ENCODE measurements around the gene TBL2. TPM values are rescaled to one million over a fixed set of nuclear protein-coding genes. Genes with fewer than 3 reads are reported as not detected.

Gene TBL2
- total RNA-seq, 1 experiment from 2014 or later: 60.1 TPM

DNA sequence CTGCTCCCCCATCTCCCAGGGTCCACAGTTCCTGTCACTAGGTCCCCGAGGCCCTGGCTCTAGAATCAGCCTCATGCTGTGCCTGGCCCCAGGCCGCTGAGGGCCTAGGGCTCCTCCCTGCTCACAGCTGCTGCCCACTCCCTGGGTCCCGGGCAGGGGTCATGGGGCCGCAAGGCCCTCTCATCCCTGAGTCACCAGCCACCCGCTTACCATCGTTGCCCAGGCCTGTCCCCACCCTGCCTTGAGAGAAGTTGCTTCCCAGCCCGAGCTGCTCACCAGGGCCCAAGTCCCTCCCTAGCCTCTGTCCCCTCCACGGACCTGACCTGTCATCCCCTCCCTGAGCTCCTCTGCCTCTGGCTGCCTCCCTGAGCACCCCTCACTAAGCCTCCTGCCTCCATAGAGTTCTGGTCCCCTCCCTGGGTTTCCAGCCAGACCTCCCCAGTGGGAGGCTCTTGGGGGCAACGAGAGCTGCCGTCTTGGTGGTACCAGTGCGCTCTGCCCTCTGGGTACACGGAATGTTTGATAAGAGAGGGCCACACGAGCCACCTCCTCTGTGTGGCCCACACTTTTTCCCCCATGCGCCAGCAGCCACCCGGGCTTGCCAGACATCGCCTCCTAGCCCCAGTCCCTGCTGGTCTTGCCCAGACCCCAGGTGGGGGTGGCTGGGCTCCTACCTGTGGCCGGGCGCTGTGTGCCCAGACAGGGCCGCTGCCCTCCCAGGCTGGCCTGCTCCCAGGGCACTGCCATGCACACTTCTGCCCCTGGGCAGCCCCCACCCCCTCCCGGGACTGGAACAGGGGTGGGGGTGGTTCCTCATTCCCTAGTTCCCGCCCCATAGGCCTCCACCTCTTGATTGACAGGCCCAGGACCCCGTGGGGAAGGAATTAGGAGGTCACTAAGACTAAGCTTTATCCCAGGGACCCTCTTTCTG, 24.6 kb upstream of the TBL2 start:
- CTCF ChIA-PET: interaction anchor here (0.5 kb wide), 1 partner anchor 24 kb away, joined by 8 read pairs; no protein-coding TSS in a partner anchor

DNA sequence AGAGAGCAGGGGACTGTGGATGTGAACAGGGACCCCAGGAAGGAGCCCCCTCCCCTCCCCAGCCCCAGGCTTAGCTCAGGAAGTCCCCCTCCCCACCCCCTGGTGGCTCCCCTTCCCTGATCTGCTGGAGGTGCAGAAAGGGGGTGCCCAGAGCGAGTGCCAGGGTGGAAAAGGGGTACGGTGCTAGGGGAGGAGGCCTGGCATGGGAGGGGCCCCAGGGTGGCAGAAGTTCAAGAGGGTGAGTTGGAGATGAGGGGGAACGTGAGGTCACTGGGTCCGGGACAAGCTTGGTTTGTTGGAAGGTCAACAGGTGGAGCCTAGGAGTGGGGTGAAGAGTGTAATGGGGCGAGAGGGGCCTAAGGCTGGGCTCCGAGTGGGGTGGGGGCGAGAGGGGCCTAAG, 21.5 kb upstream of the TBL2 start:
- in situ Hi-C loops (cut with HindIII; ENCODE audit: low pct_unique_long_range_greater_than_20kb, low sequenced_read_pairs): no loop called here

More for the DNA sequence above, 24.6 kb upstream of the TBL2 start:
- POLR2A ChIA-PET: interaction anchor here (0.5 to 0.6 kb wide), 3 partner anchors 25 to 82 kb away, joined by 3 to 6 read pairs (median 4); partner anchors contain the start of gene TBL2
- Histone ChIP-seq H3K4me3 (ENCODE audit: low read depth in 2 of 2, low read length in 2 of 2) (no peak overlapping the region), H3K9me3 (ENCODE audit: control insufficient read depth, insufficient read depth, low read depth, low read length) (no peaks in the 10 kb centered on the region), H3K27me3 (ENCODE audit: control insufficient read depth, insufficient read depth, low read length) (no peaks in the 10 kb centered on the region), H3K4me1 (ENCODE audit: control insufficient read depth, insufficient read depth, low read length) (no peaks in the 10 kb centered on the region; the same call in 1 of the 2 replicates), H3K36me3 (ENCODE audit: control insufficient read depth, insufficient read depth, low read length) (no peaks in the 10 kb centered on the region), H3K27ac (ENCODE audit: low read length) (no peak overlapping the region)
- intact Hi-C loops (cut with micrococcal nuclease; ENCODE audit: unreplicated experiment): no loop called here
- ATAC-seq (peak; percentile 19; the same call in 1 of the 2 replicates), DNase-seq (ENCODE audit: low read depth, low spot score) (no peak)
- no TSS peak for BruUV-seq (replicated peaks)
- TF ChIP-seq TCF7L2 (IDR thresholded peaks at IDR 0.05; ENCODE audit: low read depth, low read length) (no peak), POLR2AphosphoS5 (IDR thresholded peaks at IDR 0.05; ENCODE audit: low read depth, low read length) (no peak), SIN3A (IDR thresholded peaks at IDR 0.05; ENCODE audit: borderline replicate concordance, insufficient read depth, low read depth, low read length) (no peak)
- TF ChIP-seq, protein P1, sequence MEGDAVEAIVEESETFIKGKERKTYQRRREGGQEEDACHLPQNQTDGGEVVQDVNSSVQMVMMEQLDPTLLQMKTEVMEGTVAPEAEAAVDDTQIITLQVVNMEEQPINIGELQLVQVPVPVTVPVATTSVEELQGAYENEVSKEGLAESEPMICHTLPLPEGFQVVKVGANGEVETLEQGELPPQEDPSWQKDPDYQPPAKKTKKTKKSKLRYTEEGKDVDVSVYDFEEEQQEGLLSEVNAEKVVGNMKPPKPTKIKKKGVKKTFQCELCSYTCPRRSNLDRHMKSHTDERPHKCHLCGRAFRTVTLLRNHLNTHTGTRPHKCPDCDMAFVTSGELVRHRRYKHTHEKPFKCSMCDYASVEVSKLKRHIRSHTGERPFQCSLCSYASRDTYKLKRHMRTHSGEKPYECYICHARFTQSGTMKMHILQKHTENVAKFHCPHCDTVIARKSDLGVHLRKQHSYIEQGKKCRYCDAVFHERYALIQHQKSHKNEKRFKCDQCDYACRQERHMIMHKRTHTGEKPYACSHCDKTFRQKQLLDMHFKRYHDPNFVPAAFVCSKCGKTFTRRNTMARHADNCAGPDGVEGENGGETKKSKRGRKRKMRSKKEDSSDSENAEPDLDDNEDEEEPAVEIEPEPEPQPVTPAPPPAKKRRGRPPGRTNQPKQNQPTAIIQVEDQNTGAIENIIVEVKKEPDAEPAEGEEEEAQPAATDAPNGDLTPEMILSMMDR (IDR thresholded peaks at IDR 0.05): no peak
- TF ChIP-seq, protein P2, sequence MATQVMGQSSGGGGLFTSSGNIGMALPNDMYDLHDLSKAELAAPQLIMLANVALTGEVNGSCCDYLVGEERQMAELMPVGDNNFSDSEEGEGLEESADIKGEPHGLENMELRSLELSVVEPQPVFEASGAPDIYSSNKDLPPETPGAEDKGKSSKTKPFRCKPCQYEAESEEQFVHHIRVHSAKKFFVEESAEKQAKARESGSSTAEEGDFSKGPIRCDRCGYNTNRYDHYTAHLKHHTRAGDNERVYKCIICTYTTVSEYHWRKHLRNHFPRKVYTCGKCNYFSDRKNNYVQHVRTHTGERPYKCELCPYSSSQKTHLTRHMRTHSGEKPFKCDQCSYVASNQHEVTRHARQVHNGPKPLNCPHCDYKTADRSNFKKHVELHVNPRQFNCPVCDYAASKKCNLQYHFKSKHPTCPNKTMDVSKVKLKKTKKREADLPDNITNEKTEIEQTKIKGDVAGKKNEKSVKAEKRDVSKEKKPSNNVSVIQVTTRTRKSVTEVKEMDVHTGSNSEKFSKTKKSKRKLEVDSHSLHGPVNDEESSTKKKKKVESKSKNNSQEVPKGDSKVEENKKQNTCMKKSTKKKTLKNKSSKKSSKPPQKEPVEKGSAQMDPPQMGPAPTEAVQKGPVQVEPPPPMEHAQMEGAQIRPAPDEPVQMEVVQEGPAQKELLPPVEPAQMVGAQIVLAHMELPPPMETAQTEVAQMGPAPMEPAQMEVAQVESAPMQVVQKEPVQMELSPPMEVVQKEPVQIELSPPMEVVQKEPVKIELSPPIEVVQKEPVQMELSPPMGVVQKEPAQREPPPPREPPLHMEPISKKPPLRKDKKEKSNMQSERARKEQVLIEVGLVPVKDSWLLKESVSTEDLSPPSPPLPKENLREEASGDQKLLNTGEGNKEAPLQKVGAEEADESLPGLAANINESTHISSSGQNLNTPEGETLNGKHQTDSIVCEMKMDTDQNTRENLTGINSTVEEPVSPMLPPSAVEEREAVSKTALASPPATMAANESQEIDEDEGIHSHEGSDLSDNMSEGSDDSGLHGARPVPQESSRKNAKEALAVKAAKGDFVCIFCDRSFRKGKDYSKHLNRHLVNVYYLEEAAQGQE (IDR thresholded peaks at IDR 0.05; ENCODE audit: insufficient read depth in 1 of 2, low read depth in 2 of 2, low read length in 1 of 2): no peak
- in situ Hi-C loops (cut with HindIII; ENCODE audit: low pct_unique_long_range_greater_than_20kb, low sequenced_read_pairs): no loop called here

More for the DNA sequence above, 21.5 kb upstream of the TBL2 start:
- ChIA-PET CTCF (interaction anchor here (0.6 kb wide), 1 partner anchor 8 kb away, joined by 3 read pairs; no protein-coding TSS in a partner anchor), POLR2A (interaction anchor here (0.6 kb wide), 2 partner anchors 37 to 115 kb away, joined by 3 to 7 read pairs; no protein-coding TSS in a partner anchor)
- DNase-seq (ENCODE audit: low read depth, low spot score) (no peak), ATAC-seq (no peak)
- no peak overlapping the region for H3K4me3 ChIP-seq (ENCODE audit: low read depth in 2 of 2, low read length in 2 of 2)
- no peak for TF ChIP-seq POLR2AphosphoS5 (IDR thresholded peaks at IDR 0.05; ENCODE audit: low read depth, low read length)
- TF ChIP-seq, protein P1 (IDR thresholded peaks at IDR 0.05): no peak
- TF ChIP-seq SIN3A (IDR thresholded peaks at IDR 0.05; ENCODE audit: borderline replicate concordance, insufficient read depth, low read depth, low read length): no peak
- TF ChIP-seq, protein P2 (IDR thresholded peaks at IDR 0.05; ENCODE audit: insufficient read depth in 1 of 2, low read depth in 2 of 2, low read length in 1 of 2): no peak
- TF ChIP-seq TCF7L2 (IDR thresholded peaks at IDR 0.05; ENCODE audit: low read depth, low read length): no peak
- H3K4me1 ChIP-seq (ENCODE audit: control insufficient read depth, insufficient read depth, low read length): no peaks in the 10 kb centered on the region; the same call in 1 of the 2 replicates
- no peaks in the 10 kb centered on the region for H3K27me3 ChIP-seq (ENCODE audit: control insufficient read depth, insufficient read depth, low read length)
- H3K36me3 ChIP-seq (ENCODE audit: control insufficient read depth, insufficient read depth, low read length): no peaks in the 10 kb centered on the region
- BruUV-seq (replicated peaks): no TSS peak
- intact Hi-C loops (cut with micrococcal nuclease; ENCODE audit: unreplicated experiment): no loop called here
- no peaks in the 10 kb centered on the region for H3K9me3 ChIP-seq (ENCODE audit: control insufficient read depth, insufficient read depth, low read depth, low read length)
- no peak overlapping the region for H3K27ac ChIP-seq (ENCODE audit: low read length)
